MM.1S (cell line): ENCODE data around the gene EVI5L.

Experiments
- CTCF ChIP-seq: fragments of 300-600 bp; sonication (generic); IDR thresholded peaks from 2 replicates; pipeline ENCODE4 v1.5.1; 2016; ENCODE audit warnings: antibody characterized with exemption, low read length, mixed read lengths
- EZH2 ChIP-seq: fragments of 300-600 bp; sonication (generic); optimal IDR thresholded peaks from 2 replicates; pipeline ENCODE3; 2017; ENCODE audit warnings: low read depth, mild to moderate bottlenecking, antibody characterized with exemption, low read length, mixed read lengths

DNA sequence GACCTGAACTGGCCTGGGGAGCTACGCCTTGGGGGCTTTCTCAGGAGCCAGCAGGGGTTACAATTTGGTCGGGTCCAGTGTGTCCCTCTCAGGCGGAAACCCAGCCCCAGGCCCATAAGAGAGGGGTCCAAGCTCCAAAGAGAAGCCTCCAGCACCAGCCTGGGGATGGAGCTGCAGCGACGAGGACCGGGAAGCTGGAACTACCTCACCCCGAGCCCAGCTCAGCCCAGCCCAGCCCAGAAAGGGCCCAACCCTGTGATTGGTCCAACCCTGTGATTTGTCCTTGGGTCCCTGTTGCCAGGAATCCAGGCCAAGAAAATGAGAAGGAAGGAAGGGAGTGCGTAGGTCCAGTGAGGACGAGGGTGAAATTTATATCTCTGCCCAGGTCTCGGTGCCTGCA, 42.9 kb upstream of the EVI5L start:
- TF ChIP-seq CTCF (no peak), EZH2 (no peak)
